ENCODE measurements around the gene C15orf39. TPM values are rescaled to one million over a fixed set of nuclear protein-coding genes. Genes with fewer than 3 reads are reported as not detected.

C15orf39 gene
- total and polyA plus RNA-seq, 2 experiments from 2014 or later: 13.4 to 54.1 TPM

- Mint-ChIP-seq H3K27ac (no peak overlapping the region), H3K4me1 (peaks cover 9% of the 10 kb centered on the region), H3K4me3 (no peak overlapping the region), H3K36me3 (ENCODE audit: low read depth) (peaks cover 18% of the 10 kb centered on the region; the same call in 2 of the 3 replicates), H3K9me3 (peaks cover 24% of the 10 kb centered on the region), H3K27me3 (ENCODE audit: insufficient read depth, low read depth, poor library complexity) (peaks cover 12% of the 10 kb centered on the region)
- no peak overlapping the region for H2AFZ ChIP-seq
- H3K4me1 ChIP-seq (ENCODE audit: insufficient read depth): peaks cover 9% of the 10 kb centered on the region
- H3K4me2 ChIP-seq: no peak overlapping the region
- no peak for ATAC-seq
- no peaks in the 10 kb centered on the region for H3K9me2 ChIP-seq (ENCODE audit: insufficient read depth)
- H3F3A ChIP-seq (replicated peaks; ENCODE audit: low read depth): no peaks in the 10 kb centered on the region
- H3K27ac ChIP-seq (ENCODE audit: low read depth): no peak overlapping the region
- H3K79me2 ChIP-seq (replicated peaks; ENCODE audit: insufficient read depth): no peaks in the 10 kb centered on the region
- no peak overlapping the region for H3K4me3 ChIP-seq
- TF ChIP-seq ZNF331 (CRISPR knock-in tag; IDR thresholded peaks at IDR 0.05; ENCODE audit: low read depth) (no peak), CREB1 (CRISPR knock-in tag; IDR thresholded peaks at IDR 0.05; ENCODE audit: low read depth) (no peak), CTCF (conservative IDR thresholded peaks at IDR 0.05; ENCODE audit: low read depth in 2 of 2) (no peak), NANOG (IDR thresholded peaks at IDR 0.05; ENCODE audit: borderline replicate concordance) (no peak)
- H4K20me1 ChIP-seq (replicated peaks; ENCODE audit: insufficient read depth): no peaks in the 10 kb centered on the region
- no peak for DNase-seq (ENCODE audit: low spot score)
- peaks cover 6% of the 10 kb centered on the region; the same call in 1 of the 2 replicates for H3K36me3 ChIP-seq (ENCODE audit: insufficient read depth)
- no peaks in the 10 kb centered on the region for H3K27me3 ChIP-seq (ENCODE audit: insufficient read depth)
Observed at GRCh38 chr15:75168374-75168773, 33.3 kb upstream of the C15orf39 start.

GRCh38 chr15:75170203-75170602 lies 31.5 kb upstream of the C15orf39 start:
- Histone ChIP-seq H4K20me1 (replicated peaks; ENCODE audit: insufficient read depth) (no peaks in the 10 kb centered on the region), H2AFZ (no peak overlapping the region), H3K9me2 (ENCODE audit: insufficient read depth) (no peaks in the 10 kb centered on the region), H3K4me1 (ENCODE audit: insufficient read depth) (no peaks in the 10 kb centered on the region), H3K27me3 (ENCODE audit: insufficient read depth) (no peaks in the 10 kb centered on the region), H3F3A (replicated peaks; ENCODE audit: low read depth) (no peaks in the 10 kb centered on the region), H3K36me3 (ENCODE audit: insufficient read depth) (peaks cover 6% of the 10 kb centered on the region; the same call in 1 of the 2 replicates), H3K4me3 (no peak overlapping the region), H3K79me2 (replicated peaks; ENCODE audit: insufficient read depth) (no peaks in the 10 kb centered on the region), H3K4me2 (no peak overlapping the region), H3K27ac (ENCODE audit: low read depth) (no peak overlapping the region)
- H3K9me3 Mint-ChIP-seq: peaks cover 18% of the 10 kb centered on the region
- H3K27ac Mint-ChIP-seq: no peak overlapping the region
- H3K4me3 Mint-ChIP-seq: no peak overlapping the region
- H3K27me3 Mint-ChIP-seq (ENCODE audit: insufficient read depth, low read depth, poor library complexity): peaks cover 7% of the 10 kb centered on the region
- H3K4me1 Mint-ChIP-seq: peaks cover 4% of the 10 kb centered on the region
- peaks cover 15% of the 10 kb centered on the region; the same call in 2 of the 3 replicates for H3K36me3 Mint-ChIP-seq (ENCODE audit: low read depth)
- DNase-seq (ENCODE audit: low spot score): no peak
- no peak for ATAC-seq
- TF ChIP-seq ZNF114 (CRISPR knock-in tag; IDR thresholded peaks at IDR 0.05) (no peak), ETS1 (IDR thresholded peaks at IDR 0.05) (no peak), ZNF462 (CRISPR knock-in tag; IDR thresholded peaks at IDR 0.05) (no peak), POLR2AphosphoS5 (IDR thresholded peaks at IDR 0.05; ENCODE audit: low read depth) (no peak), CREB1 (CRISPR knock-in tag; IDR thresholded peaks at IDR 0.05; ENCODE audit: low read depth) (no peak), STAT1 (IDR thresholded peaks at IDR 0.05; ENCODE audit: unreplicated experiment) (no peak), EZH2phosphoT487 (IDR thresholded peaks at IDR 0.05; ENCODE audit: unreplicated experiment) (no peak), JUNB (IDR thresholded peaks at IDR 0.05; ENCODE audit: unreplicated experiment) (no peak), EZH2 (IDR thresholded peaks at IDR 0.05; ENCODE audit: low read depth, unreplicated experiment) (no peak)

Data from GM23338 (cell line).